Retinal pigment epithelial cell (primary cell): ENCODE results near the gene FLYWCH1.

Experiments
- DNase-seq: peaks from one replicate; pipeline ENCODE4 v3.0.0-alpha.2; 2010; ENCODE audit warnings: low read depth
- H3K4me3 ChIP-seq: 2 replicates; pipeline ENCODE4 v1.5.1; 2011; ENCODE audit warnings: mild to moderate bottlenecking, low read length, control low read depth, moderate library complexity
- CTCF ChIP-seq: conservative IDR thresholded peaks from 2 replicates; pipeline ENCODE4 v1.5.1; 2011; ENCODE audit warnings: low read depth, low read length, control low read depth, inconsistent platforms

The FLYWCH1 gene

DNA sequence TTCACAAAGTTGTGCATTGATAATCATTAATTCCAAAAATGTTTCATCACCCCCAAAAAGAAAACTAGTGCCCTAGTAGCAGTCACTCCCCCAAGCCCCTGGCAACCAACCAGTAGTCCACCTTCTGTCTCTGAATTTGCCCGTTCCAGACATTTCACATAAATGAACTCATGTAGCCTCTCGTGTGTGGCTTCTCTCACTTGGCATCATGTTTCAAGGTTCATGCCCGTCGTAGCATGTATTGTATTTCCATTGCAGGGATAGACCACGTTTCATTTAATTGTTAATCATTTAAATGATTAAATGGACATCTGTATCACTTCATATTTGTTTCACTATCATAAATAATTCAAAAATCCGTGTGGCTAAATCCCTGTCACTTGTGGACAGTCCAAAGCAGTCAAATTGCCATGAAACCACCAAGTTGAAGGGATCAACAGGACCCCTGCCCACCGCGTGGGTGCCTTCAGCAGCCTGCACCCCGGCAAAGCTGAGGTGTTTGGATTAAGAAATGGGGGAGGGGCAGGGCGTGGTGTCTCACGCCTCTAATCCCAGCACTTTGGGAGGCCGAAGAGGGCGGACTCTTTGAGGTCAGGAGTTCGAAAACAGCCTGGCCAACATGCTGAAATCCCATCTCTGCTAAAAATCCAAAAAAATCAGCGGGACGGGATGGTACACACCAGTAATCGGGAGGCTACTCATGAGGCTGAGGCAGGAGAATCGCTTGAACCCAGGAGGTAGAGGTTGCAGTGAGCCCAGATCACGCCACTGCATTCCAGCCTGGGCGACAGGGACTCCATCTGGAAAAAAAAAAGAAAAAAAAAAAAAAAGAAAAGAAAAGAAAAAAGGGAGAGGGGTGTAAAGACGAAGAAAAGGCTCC is 37.5 kb upstream of the FLYWCH1 start:
- no peak for TF ChIP-seq CTCF
- no peak for DNase-seq
- no peak overlapping the region for H3K4me3 ChIP-seq

DNA sequence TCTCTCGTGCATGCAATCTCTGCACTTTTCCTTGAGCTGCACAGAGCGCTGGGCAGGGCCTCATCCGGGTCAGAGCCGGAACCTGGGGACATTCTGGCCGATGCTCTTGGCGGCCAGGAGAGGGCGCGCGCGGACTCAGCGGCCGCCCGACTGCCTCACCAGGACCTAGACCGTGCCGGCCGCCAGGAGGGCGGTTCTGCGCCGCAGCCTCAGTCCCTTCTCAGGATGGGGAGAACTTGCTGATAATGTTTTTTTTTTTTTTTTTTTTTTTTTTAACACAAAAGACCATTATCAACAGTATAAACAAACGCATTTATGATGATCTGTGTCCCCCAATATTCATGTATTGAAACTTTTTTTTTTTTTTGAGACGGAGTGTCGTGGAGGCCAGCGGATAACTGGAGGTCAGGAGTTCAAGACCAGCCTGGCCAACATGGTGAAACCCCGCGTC is 36.8 kb upstream of the FLYWCH1 start:
- no peak overlapping the region for H3K4me3 ChIP-seq
- TF ChIP-seq CTCF = peak; percentile 90
- DNase-seq = no peak

- DNase-seq = no peak
- H3K4me3 ChIP-seq = no peak overlapping the region
- no peak for TF ChIP-seq CTCF
Measured at GRCh38 chr16:2879854-2880508, 31.8 kb upstream of the FLYWCH1 start.

GRCh38 chr16:2881783-2882649 is 29.7 kb upstream of the FLYWCH1 start:
- H3K4me3 ChIP-seq = peak overlapping the region; percentile 79
- no peak for DNase-seq
- no peak for TF ChIP-seq CTCF

DNA sequence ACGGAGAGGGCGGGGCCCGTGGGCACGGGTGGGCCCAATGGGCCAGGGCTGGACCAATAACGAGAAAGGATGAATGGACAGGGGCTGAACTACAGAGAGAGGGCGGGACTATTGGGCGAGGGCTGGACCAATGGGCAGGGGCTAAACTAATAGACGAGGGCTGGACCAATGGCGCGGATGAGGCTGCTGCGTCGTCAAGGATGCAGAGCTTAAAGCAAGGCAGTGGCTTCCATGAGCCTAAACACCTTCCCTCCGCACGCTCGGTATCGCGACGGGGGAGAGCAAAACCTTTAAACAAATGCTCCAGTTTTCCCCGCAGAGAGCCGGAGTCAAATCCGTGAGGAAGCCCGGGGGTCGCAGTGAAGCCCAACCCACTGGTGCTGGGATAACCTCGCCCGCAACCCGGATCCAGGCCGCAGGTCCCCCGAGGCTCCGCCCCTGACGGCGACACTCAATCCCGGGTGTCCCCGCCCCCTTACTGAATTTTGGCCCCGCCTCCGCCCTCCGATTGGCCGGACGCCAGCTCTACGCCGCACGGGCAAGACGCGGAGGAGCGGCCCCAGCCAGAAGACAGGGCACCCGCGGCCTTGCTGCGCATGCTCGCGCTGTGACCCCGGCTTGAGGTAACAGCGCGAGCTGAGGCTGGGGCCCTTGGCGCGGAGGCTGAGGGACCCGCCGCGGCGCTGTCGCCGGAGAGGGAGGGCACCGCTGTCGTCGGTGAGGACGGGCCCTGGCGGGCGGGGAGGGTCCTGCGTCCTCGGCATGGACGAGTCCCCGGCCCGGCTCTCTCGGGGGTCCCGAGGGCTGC is 28.9 kb upstream of the FLYWCH1 start, which contains the start of gene FLYWCH2:
Gene FLYWCH2 (plus strand): TSS at position 566 of the 808 bp plus-strand sequence. CDS start 13,235 bp downstream, outside the sequence.
- DNase-seq = peak; percentile 97
- TF ChIP-seq CTCF = no peak
- peak within 1 kb of the TSS; percentile 79 for H3K4me3 ChIP-seq

DNA sequence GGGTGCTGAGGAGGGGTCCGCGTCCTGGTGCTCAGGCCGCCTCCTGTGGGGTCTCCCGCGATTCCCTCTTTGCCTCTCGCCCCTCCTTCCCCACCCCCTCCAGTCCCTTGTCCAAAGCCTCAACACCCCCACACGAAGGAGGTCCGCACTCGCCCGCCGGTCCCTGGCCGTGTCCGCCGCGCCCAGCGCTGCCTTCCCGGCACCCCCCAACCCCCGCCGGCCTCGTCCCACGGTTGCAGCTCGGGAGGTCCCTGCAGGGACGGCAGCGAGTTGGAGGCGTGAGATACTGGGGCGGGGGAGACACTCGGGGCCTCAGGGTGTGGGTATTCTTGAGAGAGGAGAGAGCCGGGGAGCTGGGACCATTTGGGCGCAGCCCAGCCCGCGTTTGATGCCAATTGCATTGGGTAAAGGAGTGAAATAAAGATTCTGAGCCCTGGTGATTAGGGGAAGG is 28.2 kb upstream of the FLYWCH1 start:
- peak overlapping the region; percentile 79 for H3K4me3 ChIP-seq
- no peak for TF ChIP-seq CTCF
- no peak for DNase-seq
